ENCODE data around the gene TSHZ3. TPM values are rescaled to one million over a fixed set of nuclear protein-coding genes. Genes with fewer than 3 reads are reported as not detected.

TSHZ3 gene
- polyA plus RNA-seq, 6 donors from 2014 or later = not detected

GRCh38 chr19:31312677-31313244 lies 36.5 kb downstream of the TSHZ3 start:
- no peaks in the 10 kb centered on the region for H3K36me3 Mint-ChIP-seq
- DNase-seq = no peak
- no peaks in the 10 kb centered on the region for H3K4me1 Mint-ChIP-seq
- peaks cover 0 to 6% (median 4%) of the 10 kb centered on the region in 3 donors for H3K27me3 Mint-ChIP-seq
- H3K4me3 Mint-ChIP-seq = no peak overlapping the region
- peaks cover 0 to 3% (median 0%) of the 10 kb centered on the region in 7 donors for H3K9me3 Mint-ChIP-seq
- no peak overlapping the region for H3K27ac Mint-ChIP-seq
- no peak for ATAC-seq (ENCODE audit: low read depth in 2 of 2)

GRCh38 chr19:31312009-31312676 lies 37.1 kb downstream of the TSHZ3 start:
- Mint-ChIP-seq H3K36me3 (no peaks in the 10 kb centered on the region), H3K4me1 (no peaks in the 10 kb centered on the region), H3K27me3 (peaks cover 0 to 9% (median 4%) of the 10 kb centered on the region in 3 donors), H3K4me3 (no peak overlapping the region), H3K9me3 (peaks cover 0 to 3% (median 0%) of the 10 kb centered on the region in 7 donors), H3K27ac (no peak overlapping the region)
- ATAC-seq (ENCODE audit: low read depth in 2 of 2) (no peak), DNase-seq (no peak)

GRCh38 chr19:31310432-31311133 lies 38.7 kb downstream of the TSHZ3 start:
- no peaks in the 10 kb centered on the region for H3K4me1 Mint-ChIP-seq
- no peak overlapping the region for H3K27ac Mint-ChIP-seq
- H3K4me3 Mint-ChIP-seq = no peak overlapping the region
- peaks cover 0 to 3% (median 0%) of the 10 kb centered on the region in 7 donors for H3K9me3 Mint-ChIP-seq
- ATAC-seq (ENCODE audit: low read depth in 2 of 2) (no peak), DNase-seq (no peak)
- peaks cover 0 to 5% (median 4%) of the 10 kb centered on the region in 3 donors for H3K27me3 Mint-ChIP-seq
- no peaks in the 10 kb centered on the region for H3K36me3 Mint-ChIP-seq

GRCh38 chr19:31308781-31309180 lies 40.5 kb downstream of the TSHZ3 start:
- Mint-ChIP-seq H3K27ac (peak overlapping the region in 1 of 6 donors; percentile 36), H3K4me1 (no peaks in the 10 kb centered on the region), H3K9me3 (peaks cover 0 to 3% (median 0%) of the 10 kb centered on the region in 7 donors), H3K27me3 (peaks cover 0 to 5% (median 0%) of the 10 kb centered on the region in 3 donors), H3K36me3 (no peaks in the 10 kb centered on the region), H3K4me3 (no peak overlapping the region)
- DNase-seq (no peak), ATAC-seq (ENCODE audit: low read depth in 2 of 2) (no peak)

- ATAC-seq (ENCODE audit: low read depth in 2 of 2) (no peak), DNase-seq (no peak)
- Mint-ChIP-seq H3K4me3 (no peak overlapping the region), H3K9me3 (peaks cover 0 to 3% (median 0%) of the 10 kb centered on the region in 7 donors), H3K36me3 (no peaks in the 10 kb centered on the region), H3K27ac (peak overlapping the region in 1 of 6 donors; percentile 49), H3K4me1 (no peaks in the 10 kb centered on the region), H3K27me3 (peaks cover 0 to 5% (median 0%) of the 10 kb centered on the region in 3 donors)
These were observed 42.1 kb downstream of the TSHZ3 start for GRCh38 chr19:31307071-31307669.

DNA sequence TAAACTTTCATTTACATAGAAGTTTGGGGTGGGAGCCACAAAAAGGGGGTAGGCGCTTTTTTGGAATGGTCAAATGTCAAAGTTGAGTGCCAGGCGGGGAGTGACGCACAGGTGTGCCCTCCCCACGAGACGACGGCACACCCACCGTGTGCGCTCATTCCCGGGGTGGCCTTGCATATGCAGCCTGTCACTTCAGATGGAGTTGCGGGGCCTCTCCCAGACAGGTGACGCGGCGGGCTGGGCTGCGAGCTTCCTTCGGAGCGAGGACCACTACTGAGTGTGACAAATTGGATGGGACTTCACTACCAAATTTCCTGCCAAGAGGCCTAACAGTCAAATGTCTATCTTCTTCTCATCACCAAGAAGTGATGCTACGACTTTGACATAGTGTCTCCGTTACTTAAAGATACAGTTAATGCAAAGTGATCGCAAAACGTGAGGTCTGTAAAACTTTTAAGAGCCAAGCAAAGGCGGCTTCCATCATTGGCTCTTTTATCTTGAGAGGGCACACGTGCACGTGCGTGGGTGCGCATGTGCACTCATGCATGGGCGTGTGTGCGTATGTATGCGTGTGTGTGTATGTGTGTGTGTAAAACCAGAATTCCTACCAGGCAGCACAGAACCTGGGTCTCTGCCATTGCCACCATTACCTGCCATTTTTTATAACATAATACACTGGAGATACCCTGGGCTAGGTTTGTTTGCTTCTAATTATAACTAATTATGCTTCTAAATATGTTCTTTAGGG lies 43.1 kb downstream of the TSHZ3 start:
- no peak for ATAC-seq (ENCODE audit: low read depth in 2 of 2)
- Mint-ChIP-seq H3K27ac (no peak overlapping the region), H3K4me1 (no peaks in the 10 kb centered on the region)

GRCh38 chr19:31304831-31305312 lies 44.4 kb downstream of the TSHZ3 start:
- DNase-seq (no peak), ATAC-seq (ENCODE audit: low read depth in 2 of 2) (no peak)
- Mint-ChIP-seq H3K4me3 (no peak overlapping the region), H3K9me3 (peaks cover 0 to 3% (median 0%) of the 10 kb centered on the region in 7 donors), H3K36me3 (no peaks in the 10 kb centered on the region), H3K27me3 (peaks cover 0 to 5% (median 0%) of the 10 kb centered on the region in 3 donors), H3K4me1 (no peaks in the 10 kb centered on the region), H3K27ac (no peak overlapping the region)

More for the DNA sequence above, 43.1 kb downstream of the TSHZ3 start:
- Mint-ChIP-seq H3K4me3 (no peak overlapping the region), H3K36me3 (no peaks in the 10 kb centered on the region), H3K27me3 (peaks cover 0 to 5% (median 0%) of the 10 kb centered on the region in 3 donors), H3K9me3 (peaks cover 0 to 3% (median 0%) of the 10 kb centered on the region in 7 donors)
- no peak for DNase-seq

GRCh38 chr19:31303262-31303815 lies 45.9 kb downstream of the TSHZ3 start:
- peaks cover 0 to 5% (median 0%) of the 10 kb centered on the region in 3 donors for H3K27me3 Mint-ChIP-seq
- DNase-seq = no peak
- H3K9me3 Mint-ChIP-seq = peaks cover 0 to 2% (median 0%) of the 10 kb centered on the region in 7 donors
- ATAC-seq (ENCODE audit: low read depth in 2 of 2) = no peak
- H3K36me3 Mint-ChIP-seq = no peaks in the 10 kb centered on the region
- no peaks in the 10 kb centered on the region for H3K4me1 Mint-ChIP-seq
- no peak overlapping the region for H3K4me3 Mint-ChIP-seq
- H3K27ac Mint-ChIP-seq = no peak overlapping the region

DNA sequence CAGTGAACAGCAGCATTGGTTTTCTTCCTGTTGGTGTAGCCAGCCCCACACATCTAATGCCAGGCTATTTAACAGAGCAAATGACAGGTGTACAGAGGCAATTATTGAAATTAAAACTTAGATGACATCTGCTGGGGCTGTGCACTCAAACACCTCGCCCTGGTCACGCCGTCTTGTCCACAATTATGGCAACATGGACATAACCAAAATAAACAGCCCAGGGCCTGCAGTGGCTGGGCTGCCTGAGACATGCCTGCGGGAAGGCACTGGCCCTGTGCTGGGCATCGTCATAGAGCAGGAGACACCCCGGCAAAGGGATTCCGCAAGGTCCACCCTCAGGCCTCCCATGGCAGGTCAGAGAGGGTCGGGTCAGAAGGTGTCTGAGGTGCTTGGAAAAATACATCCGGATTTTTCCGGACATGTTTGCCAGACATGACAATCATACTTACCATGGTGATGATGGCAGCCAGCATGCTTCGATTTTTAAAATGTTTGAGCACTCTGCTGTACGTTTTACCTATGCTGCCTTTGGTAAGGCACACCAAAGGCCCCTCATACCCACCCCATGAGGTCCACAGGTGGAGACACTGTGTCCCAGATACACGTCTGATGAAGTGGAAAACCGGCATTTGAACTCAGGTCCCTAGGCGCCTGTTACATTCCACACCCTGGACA lies 47.8 kb downstream of the TSHZ3 start:
- Mint-ChIP-seq H3K27me3 (no peaks in the 10 kb centered on the region), H3K9me3 (no peaks in the 10 kb centered on the region), H3K27ac (no peak overlapping the region), H3K4me3 (no peak overlapping the region), H3K36me3 (no peaks in the 10 kb centered on the region), H3K4me1 (no peaks in the 10 kb centered on the region)
- DNase-seq = no peak
- ATAC-seq (ENCODE audit: low read depth in 2 of 2) = no peak

- Mint-ChIP-seq H3K9me3 (no peaks in the 10 kb centered on the region), H3K4me1 (no peaks in the 10 kb centered on the region), H3K36me3 (no peaks in the 10 kb centered on the region), H3K27ac (no peak overlapping the region), H3K27me3 (no peaks in the 10 kb centered on the region), H3K4me3 (no peak overlapping the region)
- DNase-seq (no peak), ATAC-seq (ENCODE audit: low read depth in 2 of 2) (no peak)
These were observed 48.8 kb downstream of the TSHZ3 start for GRCh38 chr19:31300422-31300821.

DNA sequence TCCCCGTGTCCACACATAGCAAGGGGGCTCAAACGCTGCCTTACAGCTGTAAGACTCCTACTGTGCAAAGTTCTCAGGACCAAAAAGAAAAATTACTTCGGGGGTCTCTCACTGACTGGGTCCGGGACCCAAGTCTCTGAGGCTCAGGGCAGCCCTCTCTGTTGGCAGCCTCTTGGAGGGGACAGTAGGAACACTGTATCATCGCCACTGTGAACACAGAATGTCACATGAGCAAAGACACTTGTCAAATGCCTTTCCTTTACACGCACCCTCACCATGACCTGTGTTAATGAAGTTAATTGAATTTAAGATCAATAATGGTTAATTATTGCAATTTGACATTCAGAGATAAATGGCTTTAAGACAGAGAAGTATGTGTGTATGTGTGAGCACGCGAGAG lies 49.6 kb downstream of the TSHZ3 start:
- no peak for ATAC-seq (ENCODE audit: low read depth in 2 of 2)

DNA sequence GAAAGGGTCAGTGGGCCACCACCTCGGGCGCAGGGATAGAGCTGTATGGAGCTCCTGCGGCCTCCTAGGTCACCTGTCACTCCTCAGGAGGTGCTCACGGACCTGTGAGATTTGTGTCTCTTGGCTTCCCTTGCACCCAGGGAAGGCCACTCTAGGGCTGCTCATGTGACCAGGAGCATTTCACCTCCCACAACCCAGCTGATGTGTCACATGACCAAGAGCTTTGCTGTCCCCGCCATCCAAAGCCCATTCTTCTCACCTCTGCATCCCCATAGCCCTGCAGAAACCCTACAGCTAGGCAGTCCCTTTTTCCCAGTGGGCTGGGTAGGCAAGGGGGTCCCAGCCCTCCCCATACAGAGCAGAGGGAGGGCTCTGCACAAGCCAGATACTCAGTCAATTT lies 51.2 kb downstream of the TSHZ3 start:
- ATAC-seq (ENCODE audit: low read depth in 2 of 2) (no peak), DNase-seq (no peak)
- Mint-ChIP-seq H3K4me1 (no peaks in the 10 kb centered on the region), H3K9me3 (peaks cover 0 to 9% (median 0%) of the 10 kb centered on the region in 7 donors), H3K36me3 (no peaks in the 10 kb centered on the region), H3K4me3 (no peak overlapping the region), H3K27me3 (no peaks in the 10 kb centered on the region), H3K27ac (peak overlapping the region in 1 of 6 donors; percentile 15)

More for the DNA sequence above, 49.6 kb downstream of the TSHZ3 start:
- H3K27ac Mint-ChIP-seq = no peak overlapping the region
- DNase-seq = no peak
- no peaks in the 10 kb centered on the region for H3K4me1 Mint-ChIP-seq
- no peaks in the 10 kb centered on the region for H3K27me3 Mint-ChIP-seq
- H3K9me3 Mint-ChIP-seq = no peaks in the 10 kb centered on the region
- H3K36me3 Mint-ChIP-seq = no peaks in the 10 kb centered on the region
- no peak overlapping the region for H3K4me3 Mint-ChIP-seq

Data from naive B cell (primary cell).